ENCODE measurements around the gene COL4A2. TPM values are rescaled to one million over a fixed set of nuclear protein-coding genes. Genes with fewer than 3 reads are reported as not detected.

COL4A2 gene
- total and polyA plus RNA-seq, 2 experiments from 2014 or later, result 146 to 455 TPM

- Histone ChIP-seq H3K9me2 (ENCODE audit: insufficient read depth) (no peaks in the 10 kb centered on the region), H4K20me1 (ENCODE audit: insufficient read depth) (no peaks in the 10 kb centered on the region), H3K9ac (no peak overlapping the region), H3K9me3 (ENCODE audit: low read depth) (no peaks in the 10 kb centered on the region), H3K4me2 (ENCODE audit: unreplicated experiment) (no peak overlapping the region), H3K27me3 (replicated peaks; ENCODE audit: insufficient read depth) (no peaks in the 10 kb centered on the region), H3K4me3 (no peak overlapping the region), H3K36me3 (ENCODE audit: low read depth) (no peaks in the 10 kb centered on the region), H3K27ac (no peak overlapping the region), H2AFZ (no peak overlapping the region), H3K4me1 (ENCODE audit: insufficient read depth) (no peaks in the 10 kb centered on the region), H3K79me2 (ENCODE audit: insufficient read depth) (peaks cover 14% of the 10 kb centered on the region), H3F3A (ENCODE audit: insufficient read depth) (no peaks in the 10 kb centered on the region)
- no peak for DNase-seq
- in situ Hi-C loops (cut with MboI), result no loop called here
- 93 to 94% methylated on average over 8 of the region's 8 CpGs for WGBS, 2 experiments (ENCODE audit: low coverage in 1 of 2, low lambda C conversion rate in 2 of 2, missing lambda C conversion rate in 2 of 2)
- no peak for TF ChIP-seq EZH2 (IDR thresholded peaks at IDR 0.05; ENCODE audit: insufficient read depth, poor library complexity, severe bottlenecking)
- TF ChIP-seq EZH2phosphoT487 (IDR thresholded peaks at IDR 0.05; ENCODE audit: insufficient read depth, low read depth), result no peak
These were observed 40.7 kb upstream of the COL4A2 start for GRCh38 chr13:110266431-110266809.

GRCh38 chr13:110266983-110267382, 40.1 kb upstream of the COL4A2 start:
- in situ Hi-C loops (cut with MboI), result no loop called here

GRCh38 chr13:110268061-110268460, 39.0 kb upstream of the COL4A2 start:
- Histone ChIP-seq H3K9me2 (ENCODE audit: insufficient read depth) (no peaks in the 10 kb centered on the region), H3K9me3 (ENCODE audit: low read depth) (no peaks in the 10 kb centered on the region), H3K4me2 (ENCODE audit: unreplicated experiment) (no peak overlapping the region), H3K79me2 (ENCODE audit: insufficient read depth) (peaks cover 10% of the 10 kb centered on the region), H4K20me1 (ENCODE audit: insufficient read depth) (no peaks in the 10 kb centered on the region), H2AFZ (no peak overlapping the region), H3K27ac (no peak overlapping the region), H3K4me1 (ENCODE audit: insufficient read depth) (no peaks in the 10 kb centered on the region), H3K27me3 (replicated peaks; ENCODE audit: insufficient read depth) (no peaks in the 10 kb centered on the region), H3F3A (ENCODE audit: insufficient read depth) (no peaks in the 10 kb centered on the region), H3K4me3 (no peak overlapping the region), H3K9ac (no peak overlapping the region), H3K36me3 (ENCODE audit: low read depth) (no peaks in the 10 kb centered on the region)
- in situ Hi-C loops (cut with MboI), result no loop called here
- no peak for DNase-seq
- WGBS, 2 experiments (ENCODE audit: low coverage in 1 of 2, low lambda C conversion rate in 2 of 2, missing lambda C conversion rate in 2 of 2), result 36 to 42% methylated on average over 6 of the region's 6 CpGs
- TF ChIP-seq EZH2 (IDR thresholded peaks at IDR 0.05; ENCODE audit: insufficient read depth, poor library complexity, severe bottlenecking), result no peak
- TF ChIP-seq EZH2phosphoT487 (IDR thresholded peaks at IDR 0.05; ENCODE audit: insufficient read depth, low read depth), result no peak

More at GRCh38 chr13:110266983-110267382, 40.1 kb upstream of the COL4A2 start:
- Histone ChIP-seq H3K4me3 (no peak overlapping the region), H3K9me2 (ENCODE audit: insufficient read depth) (no peaks in the 10 kb centered on the region), H3K4me1 (ENCODE audit: insufficient read depth) (no peaks in the 10 kb centered on the region), H3K27ac (no peak overlapping the region), H4K20me1 (ENCODE audit: insufficient read depth) (no peaks in the 10 kb centered on the region), H3K9ac (no peak overlapping the region), H3K36me3 (ENCODE audit: low read depth) (no peaks in the 10 kb centered on the region), H3K27me3 (replicated peaks; ENCODE audit: insufficient read depth) (no peaks in the 10 kb centered on the region), H3F3A (ENCODE audit: insufficient read depth) (no peaks in the 10 kb centered on the region), H3K79me2 (ENCODE audit: insufficient read depth) (peaks cover 10% of the 10 kb centered on the region), H3K9me3 (ENCODE audit: low read depth) (no peaks in the 10 kb centered on the region), H3K4me2 (ENCODE audit: unreplicated experiment) (no peak overlapping the region), H2AFZ (no peak overlapping the region)
- TF ChIP-seq EZH2 (IDR thresholded peaks at IDR 0.05; ENCODE audit: insufficient read depth, poor library complexity, severe bottlenecking) (no peak), EZH2phosphoT487 (IDR thresholded peaks at IDR 0.05; ENCODE audit: insufficient read depth, low read depth) (no peak)
- WGBS, 2 experiments (ENCODE audit: low coverage in 1 of 2, low lambda C conversion rate in 2 of 2, missing lambda C conversion rate in 2 of 2), result 96% methylated on average over 10 of the region's 10 CpGs
- no peak for DNase-seq

- Histone ChIP-seq H3K27ac (no peak overlapping the region), H3K27me3 (replicated peaks; ENCODE audit: insufficient read depth) (no peaks in the 10 kb centered on the region), H2AFZ (no peak overlapping the region), H4K20me1 (ENCODE audit: insufficient read depth) (no peaks in the 10 kb centered on the region), H3K4me2 (ENCODE audit: unreplicated experiment) (no peak overlapping the region), H3K36me3 (ENCODE audit: low read depth) (no peaks in the 10 kb centered on the region), H3K9me3 (ENCODE audit: low read depth) (no peaks in the 10 kb centered on the region), H3K79me2 (ENCODE audit: insufficient read depth) (peaks cover 10% of the 10 kb centered on the region), H3F3A (ENCODE audit: insufficient read depth) (no peaks in the 10 kb centered on the region), H3K9ac (no peak overlapping the region), H3K4me1 (ENCODE audit: insufficient read depth) (no peaks in the 10 kb centered on the region), H3K9me2 (ENCODE audit: insufficient read depth) (no peaks in the 10 kb centered on the region), H3K4me3 (no peak overlapping the region)
- in situ Hi-C loops (cut with MboI), result no loop called here
- no peak for DNase-seq
- TF ChIP-seq EZH2phosphoT487 (IDR thresholded peaks at IDR 0.05; ENCODE audit: insufficient read depth, low read depth), result no peak
- TF ChIP-seq EZH2 (IDR thresholded peaks at IDR 0.05; ENCODE audit: insufficient read depth, poor library complexity, severe bottlenecking), result no peak
- WGBS, 2 experiments (ENCODE audit: low coverage in 1 of 2, low lambda C conversion rate in 2 of 2, missing lambda C conversion rate in 2 of 2), result 72 to 77% methylated on average over 16 of the region's 16 CpGs
These were observed 38.4 kb upstream of the COL4A2 start for GRCh38 chr13:110268576-110269185.
